Measurements from ENCODE around the gene FAM117B.

Gene FAM117B

DNA sequence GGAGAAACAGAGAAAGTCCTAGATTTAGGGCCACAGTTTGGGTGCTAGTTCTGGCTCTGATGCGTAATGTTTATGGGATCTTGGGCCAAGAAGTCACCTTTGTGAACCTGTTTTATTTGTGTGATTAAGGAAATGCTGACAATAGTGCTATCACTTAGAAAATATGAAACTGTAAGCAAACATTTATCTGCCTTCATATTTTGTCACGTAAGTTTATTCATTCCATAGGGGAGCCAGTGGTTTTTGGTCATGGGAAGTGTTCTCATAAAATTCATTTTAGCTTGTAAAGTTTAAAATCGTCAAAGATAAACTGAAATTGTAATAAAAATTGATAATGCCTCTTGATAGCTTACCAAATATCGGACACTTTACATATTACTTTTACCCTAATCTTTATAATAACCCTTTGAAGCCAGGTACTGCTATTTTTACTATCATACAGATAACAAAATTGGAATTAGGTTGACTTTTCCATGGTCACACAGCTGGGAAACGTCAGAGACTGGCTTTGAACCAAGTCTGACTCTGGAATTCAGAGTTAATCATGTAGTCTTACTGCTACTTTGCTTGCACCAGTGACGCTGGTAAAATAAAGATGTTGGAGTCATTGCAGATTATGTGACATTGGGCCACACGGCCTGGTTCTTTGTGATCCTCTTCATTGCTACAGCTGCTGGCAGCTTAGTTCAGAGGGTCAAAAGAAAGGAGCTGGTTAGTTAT, 137.1 kb downstream of the FAM117B start:
- Histone ChIP-seq H2AFZ (ENCODE audit: low read depth, low read length, severe bottlenecking) (no peak overlapping the region), H3K9me2 (replicated peaks; ENCODE audit: insufficient read depth, low read length) (no peaks in the 10 kb centered on the region), H3K79me2 (ENCODE audit: insufficient read depth, low read length) (no peaks in the 10 kb centered on the region), H3K27me3 (ENCODE audit: low read length) (no peaks in the 10 kb centered on the region), H3F3A (ENCODE audit: insufficient read depth) (no peaks in the 10 kb centered on the region), H4K20me1 (ENCODE audit: low read depth, low read length) (no peaks in the 10 kb centered on the region), H3K4me3 (ENCODE audit: insufficient read depth, low read length, poor library complexity, severe bottlenecking) (no peak overlapping the region), H3K4me2 (ENCODE audit: low read depth, low read length, poor library complexity, severe bottlenecking) (no peak overlapping the region), H3K9me3 (ENCODE audit: insufficient read depth, low read length) (no peaks in the 10 kb centered on the region), H3K9ac (ENCODE audit: low read length) (no peak overlapping the region), H3K36me3 (ENCODE audit: low read length) (no peaks in the 10 kb centered on the region), H3K27ac (ENCODE audit: low read depth, low read length) (no peak overlapping the region)
- TF ChIP-seq, protein P1, sequence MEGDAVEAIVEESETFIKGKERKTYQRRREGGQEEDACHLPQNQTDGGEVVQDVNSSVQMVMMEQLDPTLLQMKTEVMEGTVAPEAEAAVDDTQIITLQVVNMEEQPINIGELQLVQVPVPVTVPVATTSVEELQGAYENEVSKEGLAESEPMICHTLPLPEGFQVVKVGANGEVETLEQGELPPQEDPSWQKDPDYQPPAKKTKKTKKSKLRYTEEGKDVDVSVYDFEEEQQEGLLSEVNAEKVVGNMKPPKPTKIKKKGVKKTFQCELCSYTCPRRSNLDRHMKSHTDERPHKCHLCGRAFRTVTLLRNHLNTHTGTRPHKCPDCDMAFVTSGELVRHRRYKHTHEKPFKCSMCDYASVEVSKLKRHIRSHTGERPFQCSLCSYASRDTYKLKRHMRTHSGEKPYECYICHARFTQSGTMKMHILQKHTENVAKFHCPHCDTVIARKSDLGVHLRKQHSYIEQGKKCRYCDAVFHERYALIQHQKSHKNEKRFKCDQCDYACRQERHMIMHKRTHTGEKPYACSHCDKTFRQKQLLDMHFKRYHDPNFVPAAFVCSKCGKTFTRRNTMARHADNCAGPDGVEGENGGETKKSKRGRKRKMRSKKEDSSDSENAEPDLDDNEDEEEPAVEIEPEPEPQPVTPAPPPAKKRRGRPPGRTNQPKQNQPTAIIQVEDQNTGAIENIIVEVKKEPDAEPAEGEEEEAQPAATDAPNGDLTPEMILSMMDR (IDR thresholded peaks at IDR 0.05; ENCODE audit: insufficient read depth, low read length, poor library complexity, severe bottlenecking) = no peak
- no peak for TF ChIP-seq EZH2phosphoT487 (conservative IDR thresholded peaks at IDR 0.05; ENCODE audit: low read length)

DNA sequence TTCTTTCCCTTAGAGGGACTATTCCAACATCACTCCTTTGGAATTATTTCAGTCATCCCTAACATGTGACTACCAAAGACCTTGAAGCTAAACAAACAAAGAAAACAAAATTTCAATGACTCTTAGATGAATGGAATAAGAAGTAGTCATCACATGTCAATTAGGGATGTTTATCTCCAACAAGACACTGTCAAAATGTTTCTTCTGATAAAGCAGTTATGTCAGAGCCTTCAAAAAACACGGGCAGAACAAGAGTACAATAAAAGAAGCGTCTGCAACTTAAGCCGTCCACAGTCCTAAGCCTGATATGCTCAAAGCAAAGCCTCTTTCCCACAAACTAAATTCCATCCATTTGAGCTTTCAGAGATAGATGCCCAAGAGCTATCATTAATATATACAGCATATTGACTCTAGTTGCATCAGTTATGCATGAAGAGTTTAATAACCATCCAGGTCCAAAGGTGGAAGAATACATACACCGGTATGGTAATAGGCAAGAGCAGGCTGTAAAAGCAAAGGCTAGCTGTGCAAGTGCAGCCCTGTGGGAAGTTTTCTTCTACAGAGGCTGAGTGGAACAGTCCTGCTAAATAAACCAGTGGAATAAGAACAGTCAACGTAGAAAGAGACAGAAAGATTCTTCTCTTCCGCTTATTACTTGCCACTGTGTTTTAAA, 138.7 kb downstream of the FAM117B start:
- Histone ChIP-seq H2AFZ (ENCODE audit: low read depth, low read length, severe bottlenecking) (no peak overlapping the region), H3K27me3 (ENCODE audit: low read length) (no peaks in the 10 kb centered on the region), H3K4me3 (ENCODE audit: insufficient read depth, low read length, poor library complexity, severe bottlenecking) (no peak overlapping the region), H3K4me2 (ENCODE audit: low read depth, low read length, poor library complexity, severe bottlenecking) (no peak overlapping the region), H3K36me3 (ENCODE audit: low read length) (no peaks in the 10 kb centered on the region), H3K79me2 (ENCODE audit: insufficient read depth, low read length) (no peaks in the 10 kb centered on the region), H4K20me1 (ENCODE audit: low read depth, low read length) (no peaks in the 10 kb centered on the region), H3K9me2 (replicated peaks; ENCODE audit: insufficient read depth, low read length) (no peaks in the 10 kb centered on the region), H3K9me3 (ENCODE audit: insufficient read depth, low read length) (no peaks in the 10 kb centered on the region), H3K9ac (ENCODE audit: low read length) (no peak overlapping the region), H3K27ac (ENCODE audit: low read depth, low read length) (no peak overlapping the region), H3F3A (ENCODE audit: insufficient read depth) (no peaks in the 10 kb centered on the region)
- TF ChIP-seq, protein P1 (IDR thresholded peaks at IDR 0.05; ENCODE audit: insufficient read depth, low read length, poor library complexity, severe bottlenecking) = no peak
- no peak for TF ChIP-seq EZH2phosphoT487 (conservative IDR thresholded peaks at IDR 0.05; ENCODE audit: low read length)

DNA sequence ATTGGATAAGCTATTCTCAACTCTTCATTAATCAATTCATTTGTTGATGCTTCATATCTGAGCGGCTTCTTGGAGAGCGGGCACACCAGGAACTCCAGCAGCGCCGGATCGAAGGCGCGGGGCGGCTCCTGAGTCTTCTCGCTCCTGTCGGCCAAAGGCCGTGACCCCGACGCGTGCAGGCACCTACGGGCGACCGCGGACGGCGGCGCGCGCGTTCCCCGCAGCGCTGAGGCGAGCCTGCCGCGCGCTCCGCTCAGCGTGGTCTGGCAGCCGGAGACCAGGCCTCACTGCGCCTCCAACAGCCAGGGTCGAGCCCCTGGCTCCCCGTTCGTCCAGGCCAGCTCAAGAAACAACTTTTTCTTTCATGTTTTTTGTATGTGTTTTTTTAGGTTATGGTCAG, 139.3 kb downstream of the FAM117B start:
- Histone ChIP-seq H3F3A (ENCODE audit: insufficient read depth) (no peaks in the 10 kb centered on the region), H3K9ac (ENCODE audit: low read length) (no peak overlapping the region), H4K20me1 (ENCODE audit: low read depth, low read length) (no peaks in the 10 kb centered on the region), H3K27ac (ENCODE audit: low read depth, low read length) (no peak overlapping the region), H3K79me2 (ENCODE audit: insufficient read depth, low read length) (no peaks in the 10 kb centered on the region), H3K9me2 (replicated peaks; ENCODE audit: insufficient read depth, low read length) (no peaks in the 10 kb centered on the region), H3K9me3 (ENCODE audit: insufficient read depth, low read length) (no peaks in the 10 kb centered on the region), H3K4me2 (ENCODE audit: low read depth, low read length, poor library complexity, severe bottlenecking) (no peak overlapping the region), H2AFZ (ENCODE audit: low read depth, low read length, severe bottlenecking) (no peak overlapping the region), H3K27me3 (ENCODE audit: low read length) (no peaks in the 10 kb centered on the region), H3K4me3 (ENCODE audit: insufficient read depth, low read length, poor library complexity, severe bottlenecking) (no peak overlapping the region), H3K36me3 (ENCODE audit: low read length) (no peaks in the 10 kb centered on the region)
- TF ChIP-seq EZH2phosphoT487 (conservative IDR thresholded peaks at IDR 0.05; ENCODE audit: low read length) = no peak
- TF ChIP-seq, protein P1 (IDR thresholded peaks at IDR 0.05; ENCODE audit: insufficient read depth, low read length, poor library complexity, severe bottlenecking) = no peak
